ENCODE results near the gene ZNF438. TPM values are rescaled to one million over a fixed set of nuclear protein-coding genes. Genes with fewer than 3 reads are reported as not detected.

ZNF438 gene
- total and polyA plus RNA-seq, 8 donors, result 9.6 to 20.1 (median 10.7) TPM

- ATAC-seq (no peak), DNase-seq (no peak)
- TF ChIP-seq CTCF (IDR thresholded peaks at IDR 0.05), result no peak
- intact Hi-C loops (cut with DNase I), result no loop called here
- Histone ChIP-seq H3K27ac (no peak overlapping the region), H3K27me3 (no peaks in the 10 kb centered on the region), H3K36me3 (peaks cover 0 to 28% of the 10 kb centered on the region in 2 donors), H3K9me3 (peaks cover 0 to 2% of the 10 kb centered on the region in 2 donors), H3K4me1 (peaks cover 0 to 9% of the 10 kb centered on the region in 2 donors), H3K4me3 (no peak overlapping the region)
Measured at GRCh38 chr10:30943451-30943850, 88.2 kb downstream of the ZNF438 start.

- DNase-seq, result peak in 2 of 4 donors; percentile 9 to 35
Measured at GRCh38 chr10:30940256-30940655, 91.4 kb downstream of the ZNF438 start.

GRCh38 chr10:30939643-30940251 lies 91.9 kb downstream of the ZNF438 start:
- H3K4me3 ChIP-seq, result no peak overlapping the region

More at GRCh38 chr10:30940256-30940655, 91.4 kb downstream of the ZNF438 start:
- peaks cover 0 to 9% of the 10 kb centered on the region in 2 donors for H3K4me1 ChIP-seq
- intact Hi-C loops (cut with DNase I), result no loop called here
- H3K9me3 ChIP-seq, result peaks cover 0 to 3% of the 10 kb centered on the region in 2 donors
- H3K27ac ChIP-seq, result no peak overlapping the region
- H3K4me3 ChIP-seq, result no peak overlapping the region
- TF ChIP-seq CTCF (IDR thresholded peaks at IDR 0.05), result no peak
- peaks cover 0 to 49% of the 10 kb centered on the region in 2 donors for H3K36me3 ChIP-seq
- H3K27me3 ChIP-seq, result no peaks in the 10 kb centered on the region
- no peak for ATAC-seq

GRCh38 chr10:30935078-30935477 lies 96.6 kb downstream of the ZNF438 start:
- H3K27me3 ChIP-seq, result no peaks in the 10 kb centered on the region
- DNase-seq (no peak), ATAC-seq (no peak)
- H3K27ac ChIP-seq, result no peak overlapping the region
- TF ChIP-seq CTCF (IDR thresholded peaks at IDR 0.05), result no peak
- intact Hi-C loops (cut with DNase I), result no loop called here
- peaks cover 0 to 72% of the 10 kb centered on the region in 2 donors for H3K36me3 ChIP-seq
- H3K4me3 ChIP-seq, result no peak overlapping the region
- peaks cover 0 to 3% of the 10 kb centered on the region in 2 donors for H3K4me1 ChIP-seq
- peaks cover 0 to 3% of the 10 kb centered on the region in 2 donors for H3K9me3 ChIP-seq

More at GRCh38 chr10:30939643-30940251, 91.9 kb downstream of the ZNF438 start:
- TF ChIP-seq CTCF (IDR thresholded peaks at IDR 0.05), result no peak
- Histone ChIP-seq H3K9me3 (peaks cover 0 to 3% of the 10 kb centered on the region in 2 donors), H3K36me3 (peaks cover 0 to 53% of the 10 kb centered on the region in 2 donors), H3K4me1 (peaks cover 0 to 9% of the 10 kb centered on the region in 2 donors), H3K27me3 (no peaks in the 10 kb centered on the region), H3K27ac (no peak overlapping the region)
- peak in 2 of 4 donors; percentile 8 to 16 for DNase-seq
- ATAC-seq, result no peak
- intact Hi-C loops (cut with DNase I), result no loop called here

GRCh38 chr10:30931094-30931493 lies 100.6 kb downstream of the ZNF438 start:
- no peak for TF ChIP-seq CTCF (IDR thresholded peaks at IDR 0.05)
- ATAC-seq (no peak), DNase-seq (no peak)
- intact Hi-C loops (cut with DNase I), result no loop called here
- Histone ChIP-seq H3K27me3 (no peaks in the 10 kb centered on the region), H3K27ac (no peak overlapping the region), H3K9me3 (peaks cover 0 to 1% of the 10 kb centered on the region in 2 donors), H3K4me1 (no peaks in the 10 kb centered on the region), H3K4me3 (no peak overlapping the region), H3K36me3 (peaks cover 0 to 58% of the 10 kb centered on the region in 2 donors)

All from left lung (tissue), 10 donors.